ENCODE measurements around the gene RAP1B.

- TF ChIP-seq SMAD4 (CRISPR knock-in tag; IDR thresholded peaks at IDR 0.05) (no peak), USF2 (CRISPR knock-in tag; IDR thresholded peaks at IDR 0.05) (no peak), MXD4 (CRISPR knock-in tag; IDR thresholded peaks at IDR 0.05; ENCODE audit: borderline replicate concordance) (no peak), TEAD4 (CRISPR knock-in tag; IDR thresholded peaks at IDR 0.05) (no peak), FOXP4 (CRISPR knock-in tag; IDR thresholded peaks at IDR 0.05) (no peak), E2F4 (CRISPR knock-in tag; IDR thresholded peaks at IDR 0.05; ENCODE audit: borderline replicate concordance, low read depth) (no peak), MAX (CRISPR knock-in tag; IDR thresholded peaks at IDR 0.05) (no peak)
- TF ChIP-seq, protein P1, sequence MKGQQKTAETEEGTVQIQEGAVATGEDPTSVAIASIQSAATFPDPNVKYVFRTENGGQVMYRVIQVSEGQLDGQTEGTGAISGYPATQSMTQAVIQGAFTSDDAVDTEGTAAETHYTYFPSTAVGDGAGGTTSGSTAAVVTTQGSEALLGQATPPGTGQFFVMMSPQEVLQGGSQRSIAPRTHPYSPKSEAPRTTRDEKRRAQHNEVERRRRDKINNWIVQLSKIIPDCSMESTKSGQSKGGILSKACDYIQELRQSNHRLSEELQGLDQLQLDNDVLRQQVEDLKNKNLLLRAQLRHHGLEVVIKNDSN (CRISPR knock-in tag; IDR thresholded peaks at IDR 0.05) = no peak
- TF ChIP-seq, protein P2, sequence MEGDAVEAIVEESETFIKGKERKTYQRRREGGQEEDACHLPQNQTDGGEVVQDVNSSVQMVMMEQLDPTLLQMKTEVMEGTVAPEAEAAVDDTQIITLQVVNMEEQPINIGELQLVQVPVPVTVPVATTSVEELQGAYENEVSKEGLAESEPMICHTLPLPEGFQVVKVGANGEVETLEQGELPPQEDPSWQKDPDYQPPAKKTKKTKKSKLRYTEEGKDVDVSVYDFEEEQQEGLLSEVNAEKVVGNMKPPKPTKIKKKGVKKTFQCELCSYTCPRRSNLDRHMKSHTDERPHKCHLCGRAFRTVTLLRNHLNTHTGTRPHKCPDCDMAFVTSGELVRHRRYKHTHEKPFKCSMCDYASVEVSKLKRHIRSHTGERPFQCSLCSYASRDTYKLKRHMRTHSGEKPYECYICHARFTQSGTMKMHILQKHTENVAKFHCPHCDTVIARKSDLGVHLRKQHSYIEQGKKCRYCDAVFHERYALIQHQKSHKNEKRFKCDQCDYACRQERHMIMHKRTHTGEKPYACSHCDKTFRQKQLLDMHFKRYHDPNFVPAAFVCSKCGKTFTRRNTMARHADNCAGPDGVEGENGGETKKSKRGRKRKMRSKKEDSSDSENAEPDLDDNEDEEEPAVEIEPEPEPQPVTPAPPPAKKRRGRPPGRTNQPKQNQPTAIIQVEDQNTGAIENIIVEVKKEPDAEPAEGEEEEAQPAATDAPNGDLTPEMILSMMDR (IDR thresholded peaks at IDR 0.05) = no peak
- TF ChIP-seq, protein P3, sequence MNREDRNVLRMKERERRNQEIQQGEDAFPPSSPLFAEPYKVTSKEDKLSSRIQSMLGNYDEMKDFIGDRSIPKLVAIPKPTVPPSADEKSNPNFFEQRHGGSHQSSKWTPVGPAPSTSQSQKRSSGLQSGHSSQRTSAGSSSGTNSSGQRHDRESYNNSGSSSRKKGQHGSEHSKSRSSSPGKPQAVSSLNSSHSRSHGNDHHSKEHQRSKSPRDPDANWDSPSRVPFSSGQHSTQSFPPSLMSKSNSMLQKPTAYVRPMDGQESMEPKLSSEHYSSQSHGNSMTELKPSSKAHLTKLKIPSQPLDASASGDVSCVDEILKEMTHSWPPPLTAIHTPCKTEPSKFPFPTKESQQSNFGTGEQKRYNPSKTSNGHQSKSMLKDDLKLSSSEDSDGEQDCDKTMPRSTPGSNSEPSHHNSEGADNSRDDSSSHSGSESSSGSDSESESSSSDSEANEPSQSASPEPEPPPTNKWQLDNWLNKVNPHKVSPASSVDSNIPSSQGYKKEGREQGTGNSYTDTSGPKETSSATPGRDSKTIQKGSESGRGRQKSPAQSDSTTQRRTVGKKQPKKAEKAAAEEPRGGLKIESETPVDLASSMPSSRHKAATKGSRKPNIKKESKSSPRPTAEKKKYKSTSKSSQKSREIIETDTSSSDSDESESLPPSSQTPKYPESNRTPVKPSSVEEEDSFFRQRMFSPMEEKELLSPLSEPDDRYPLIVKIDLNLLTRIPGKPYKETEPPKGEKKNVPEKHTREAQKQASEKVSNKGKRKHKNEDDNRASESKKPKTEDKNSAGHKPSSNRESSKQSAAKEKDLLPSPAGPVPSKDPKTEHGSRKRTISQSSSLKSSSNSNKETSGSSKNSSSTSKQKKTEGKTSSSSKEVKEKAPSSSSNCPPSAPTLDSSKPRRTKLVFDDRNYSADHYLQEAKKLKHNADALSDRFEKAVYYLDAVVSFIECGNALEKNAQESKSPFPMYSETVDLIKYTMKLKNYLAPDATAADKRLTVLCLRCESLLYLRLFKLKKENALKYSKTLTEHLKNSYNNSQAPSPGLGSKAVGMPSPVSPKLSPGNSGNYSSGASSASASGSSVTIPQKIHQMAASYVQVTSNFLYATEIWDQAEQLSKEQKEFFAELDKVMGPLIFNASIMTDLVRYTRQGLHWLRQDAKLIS (CRISPR knock-in tag; IDR thresholded peaks at IDR 0.05; ENCODE audit: borderline replicate concordance) = no peak
- TF ChIP-seq, protein P4, sequence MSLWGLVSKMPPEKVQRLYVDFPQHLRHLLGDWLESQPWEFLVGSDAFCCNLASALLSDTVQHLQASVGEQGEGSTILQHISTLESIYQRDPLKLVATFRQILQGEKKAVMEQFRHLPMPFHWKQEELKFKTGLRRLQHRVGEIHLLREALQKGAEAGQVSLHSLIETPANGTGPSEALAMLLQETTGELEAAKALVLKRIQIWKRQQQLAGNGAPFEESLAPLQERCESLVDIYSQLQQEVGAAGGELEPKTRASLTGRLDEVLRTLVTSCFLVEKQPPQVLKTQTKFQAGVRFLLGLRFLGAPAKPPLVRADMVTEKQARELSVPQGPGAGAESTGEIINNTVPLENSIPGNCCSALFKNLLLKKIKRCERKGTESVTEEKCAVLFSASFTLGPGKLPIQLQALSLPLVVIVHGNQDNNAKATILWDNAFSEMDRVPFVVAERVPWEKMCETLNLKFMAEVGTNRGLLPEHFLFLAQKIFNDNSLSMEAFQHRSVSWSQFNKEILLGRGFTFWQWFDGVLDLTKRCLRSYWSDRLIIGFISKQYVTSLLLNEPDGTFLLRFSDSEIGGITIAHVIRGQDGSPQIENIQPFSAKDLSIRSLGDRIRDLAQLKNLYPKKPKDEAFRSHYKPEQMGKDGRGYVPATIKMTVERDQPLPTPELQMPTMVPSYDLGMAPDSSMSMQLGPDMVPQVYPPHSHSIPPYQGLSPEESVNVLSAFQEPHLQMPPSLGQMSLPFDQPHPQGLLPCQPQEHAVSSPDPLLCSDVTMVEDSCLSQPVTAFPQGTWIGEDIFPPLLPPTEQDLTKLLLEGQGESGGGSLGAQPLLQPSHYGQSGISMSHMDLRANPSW (CRISPR knock-in tag; conservative IDR thresholded peaks at IDR 0.05; ENCODE audit: low read depth) = no peak
Observed at GRCh38 chr12:68617160-68617926, 6.6 kb downstream of the RAP1B start.
